Prostate gland (tissue), 2 donors: ENCODE results near the gene NUBPL. TPM values are rescaled to one million over a fixed set of nuclear protein-coding genes. Genes with fewer than 3 reads are reported as not detected.

Experiments
- DNase-seq: peaks from one replicate; pipeline ENCODE4 v3.0.0-alpha.2; 2019; ENCODE audit warnings: low spot score
- H3K27ac ChIP-seq, 2 donors: fragments of 200-600 bp; sonication (generic); 2 replicates each; pipeline ENCODE4 v1.5.1; 2017 to 2019
- H3K27me3 ChIP-seq: fragments of 200-600 bp; sonication (generic); replicated peaks from 2 replicates; pipeline ENCODE4 v1.5.1; 2019; ENCODE audit not compliant: insufficient read depth
- H3K36me3 ChIP-seq, 2 donors: fragments of 200-600 bp; sonication (generic); 1 replicate in 1 of 2; 2 replicates in 1 of 2; pipeline versions ENCODE4 v1.5.1 to v1.8.1; 2017 to 2019
- H3K4me1 ChIP-seq: fragments of 200-600 bp; sonication (generic); replicated peaks from 2 replicates; pipeline ENCODE4 v1.5.1; 2019
- H3K4me3 ChIP-seq, 2 donors: fragments of 200-600 bp; sonication (generic); 2 replicates each; pipeline ENCODE4 v1.5.1; 2017 to 2019
- H3K9me3 ChIP-seq: fragments of 200-600 bp; sonication (generic); 2 replicates; pipeline ENCODE4 v1.5.1; 2017
- CTCF ChIP-seq, 4 experiments: fragments of 200-600 bp in 2 of 4; fragments of 450-650 bp in 2 of 4; sonication (generic) in 2 of 4; IDR thresholded peaks; 1 replicate in 3 of 4; 2 replicates in 1 of 4; pipeline ENCODE4 v1.5.1; 2016 to 2019; ENCODE audit warnings: antibody characterized with exemption in 4 of 4, mild to moderate bottlenecking in 2 of 4, moderate library complexity in 2 of 4
- POLR2A ChIP-seq: fragments of 450-650 bp; IDR thresholded peaks from one replicate; pipeline ENCODE4 v1.6.1; 2016; ENCODE audit warnings: antibody characterized with exemption, mild to moderate bottlenecking
- POLR2AphosphoS5 ChIP-seq: sonication (generic); formaldehyde crosslinking; IDR thresholded peaks from one replicate; pipeline ENCODE4 v1.6.1; 2017; ENCODE audit warnings: antibody characterized with exemption
- WGBS: methylation state at CpG from one replicate; pipeline ENCODE4 v1.1.5; 2018; 5-methylcytosine and 5-hydroxymethylcytosine counted together
- intact Hi-C: fragments of 100-400 bp; cut with DNase I; formaldehyde crosslinking; loops from one replicate; pipeline ENCODE4 v1.14.2; 2022
- total RNA-seq, 2 donors: library from RNA; depleted of rRNA; stranded (reverse); fragments of >200 nt; gene quantifications; one replicate each; pipeline ENCODE4 v1.1.0, GENCODE V29; 2016

The NUBPL gene
- total RNA-seq, 2 donors from 2014 or later, result 6.5 to 12.1 TPM

DNA sequence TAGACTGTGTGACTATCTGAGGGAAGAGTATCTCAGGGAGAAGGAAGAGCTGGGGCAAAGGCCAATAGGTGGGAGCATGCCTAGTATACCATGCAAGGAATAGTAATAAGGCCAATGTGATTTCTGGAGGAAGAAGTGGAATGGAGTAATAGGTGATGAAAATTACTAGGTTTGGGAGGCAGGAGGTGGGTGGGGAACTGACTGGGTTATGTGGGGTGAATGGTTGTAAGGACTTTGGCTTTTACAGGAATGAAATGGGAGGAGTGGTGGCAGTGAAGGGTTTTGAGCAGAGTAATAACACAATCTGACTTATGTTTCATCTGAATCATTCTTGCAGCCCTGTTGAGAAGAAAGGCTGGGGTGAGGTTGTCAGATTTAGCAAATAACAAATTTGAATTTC is 30.9 kb downstream of the NUBPL start:
- intact Hi-C loops, result no loop called here
- Histone ChIP-seq H3K4me1 (no peaks in the 10 kb centered on the region), H3K27me3 (no peaks in the 10 kb centered on the region)

DNA sequence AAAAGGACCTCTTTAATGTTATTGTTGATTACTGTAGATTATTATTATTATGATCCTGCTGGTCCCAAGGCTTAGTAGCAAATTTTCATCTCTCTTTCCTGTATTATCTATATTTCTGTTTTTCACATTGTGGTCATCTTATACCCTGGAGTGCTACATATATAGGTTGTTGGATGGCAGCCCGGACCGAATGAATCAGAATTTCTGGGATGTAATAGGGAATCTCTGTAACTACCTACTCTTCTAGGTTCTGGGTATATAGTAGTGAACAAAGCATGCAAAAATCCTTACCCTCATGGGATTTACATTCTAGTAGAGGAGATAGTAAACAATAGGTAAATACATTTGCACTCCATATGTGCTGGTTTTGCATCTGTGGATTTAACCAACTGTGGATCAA is 31.4 kb downstream of the NUBPL start:
- TF ChIP-seq CTCF (IDR thresholded peaks at IDR 0.05) (no peak), POLR2AphosphoS5 (no peak), POLR2A (no peak)
- DNase-seq, result no peak
- intact Hi-C loops, result no loop called here
- Histone ChIP-seq H3K4me3 (no peak overlapping the region), H3K4me1 (no peaks in the 10 kb centered on the region), H3K27ac (no peak overlapping the region), H3K27me3 (no peaks in the 10 kb centered on the region), H3K36me3 (no peaks in the 10 kb centered on the region), H3K9me3 (no peaks in the 10 kb centered on the region)
- 98% methylated on average over 2 of the region's 2 CpGs for WGBS

More for the DNA sequence above, 30.9 kb downstream of the NUBPL start:
- no peak for TF ChIP-seq POLR2A
- TF ChIP-seq POLR2AphosphoS5, result no peak
- no peak for TF ChIP-seq CTCF (IDR thresholded peaks at IDR 0.05)
- Histone ChIP-seq H3K4me3 (no peak overlapping the region), H3K9me3 (no peaks in the 10 kb centered on the region), H3K27ac (no peak overlapping the region), H3K36me3 (no peaks in the 10 kb centered on the region)
- DNase-seq, result no peak

DNA sequence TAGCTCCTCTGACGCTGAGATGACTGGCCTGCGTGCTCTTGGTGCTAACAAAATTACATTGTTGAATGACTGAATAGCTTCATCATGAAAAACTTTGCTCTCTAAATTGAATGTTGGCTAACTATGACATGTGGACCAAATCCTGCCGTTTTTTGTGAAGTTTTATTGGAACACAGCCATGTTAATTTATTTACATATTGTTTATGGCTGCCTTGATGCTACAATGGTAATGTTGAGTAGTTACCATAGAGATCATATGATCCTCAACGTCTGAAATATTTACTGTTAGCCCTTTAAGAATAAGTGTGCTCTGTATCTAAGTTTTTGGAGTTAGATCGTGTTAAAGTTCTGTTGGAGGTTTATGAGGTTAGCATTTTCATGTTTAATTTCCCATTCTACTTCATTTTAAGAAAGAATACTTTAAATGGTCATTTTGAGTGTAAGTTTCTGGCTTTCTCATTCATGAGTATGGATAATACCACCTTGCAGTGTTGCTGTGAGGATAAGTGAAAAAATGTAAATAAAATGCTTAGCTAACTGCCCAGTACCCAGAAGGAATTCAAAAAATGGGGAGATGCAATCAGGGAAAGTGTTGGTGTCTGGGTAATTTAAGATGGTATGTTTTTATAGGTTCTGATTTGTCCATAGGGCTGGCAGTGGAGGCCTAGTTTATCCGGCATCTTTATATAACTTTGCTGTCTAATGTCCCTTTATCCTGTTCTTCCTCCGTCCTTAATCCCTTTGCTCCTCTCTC is 35.3 kb downstream of the NUBPL start:
- Histone ChIP-seq H3K4me1 (no peaks in the 10 kb centered on the region), H3K36me3 (no peaks in the 10 kb centered on the region), H3K9me3 (no peaks in the 10 kb centered on the region), H3K4me3 (no peak overlapping the region), H3K27me3 (no peaks in the 10 kb centered on the region), H3K27ac (no peak overlapping the region)
- no peak for TF ChIP-seq CTCF (IDR thresholded peaks at IDR 0.05)
- no peak for TF ChIP-seq POLR2A
- TF ChIP-seq POLR2AphosphoS5, result no peak
- DNase-seq, result no peak
- 74% methylated on average over 7 of the region's 7 CpGs for WGBS
- intact Hi-C loops, result no loop called here

- TF ChIP-seq POLR2A (no peak), POLR2AphosphoS5 (no peak), CTCF (IDR thresholded peaks at IDR 0.05) (no peak)
- Histone ChIP-seq H3K9me3 (no peaks in the 10 kb centered on the region), H3K27ac (no peak overlapping the region), H3K4me1 (no peaks in the 10 kb centered on the region), H3K36me3 (no peaks in the 10 kb centered on the region), H3K27me3 (no peaks in the 10 kb centered on the region), H3K4me3 (no peak overlapping the region)
- 100% methylated on average over 2 of the region's 2 CpGs for WGBS
- no peak for DNase-seq
- intact Hi-C loops, result no loop called here
These were observed 44.5 kb downstream of the NUBPL start for GRCh38 chr14:31605702-31606101.

- Histone ChIP-seq H3K27me3 (no peaks in the 10 kb centered on the region), H3K36me3 (no peaks in the 10 kb centered on the region), H3K4me1 (no peaks in the 10 kb centered on the region), H3K4me3 (no peak overlapping the region), H3K27ac (no peak overlapping the region), H3K9me3 (no peaks in the 10 kb centered on the region)
- DNase-seq, result no peak
- 99% methylated on average over 3 of the region's 3 CpGs for WGBS
- TF ChIP-seq POLR2AphosphoS5 (no peak), CTCF (IDR thresholded peaks at IDR 0.05) (no peak), POLR2A (no peak)
- intact Hi-C loops, result no loop called here
These were observed 50.7 kb downstream of the NUBPL start for GRCh38 chr14:31611778-31612433.
